HG03378 (cell line): ENCODE data around the gene APOB.

Experiments
- ATAC-seq: cut with Tn5 transposase; IDR thresholded peaks from one replicate; pipeline ENCODE4 v1.9.1; 2021; ENCODE audit warnings: mild to moderate bottlenecking, moderate library complexity; ENCODE audit not compliant: unreplicated experiment

APOB gene, protein sequence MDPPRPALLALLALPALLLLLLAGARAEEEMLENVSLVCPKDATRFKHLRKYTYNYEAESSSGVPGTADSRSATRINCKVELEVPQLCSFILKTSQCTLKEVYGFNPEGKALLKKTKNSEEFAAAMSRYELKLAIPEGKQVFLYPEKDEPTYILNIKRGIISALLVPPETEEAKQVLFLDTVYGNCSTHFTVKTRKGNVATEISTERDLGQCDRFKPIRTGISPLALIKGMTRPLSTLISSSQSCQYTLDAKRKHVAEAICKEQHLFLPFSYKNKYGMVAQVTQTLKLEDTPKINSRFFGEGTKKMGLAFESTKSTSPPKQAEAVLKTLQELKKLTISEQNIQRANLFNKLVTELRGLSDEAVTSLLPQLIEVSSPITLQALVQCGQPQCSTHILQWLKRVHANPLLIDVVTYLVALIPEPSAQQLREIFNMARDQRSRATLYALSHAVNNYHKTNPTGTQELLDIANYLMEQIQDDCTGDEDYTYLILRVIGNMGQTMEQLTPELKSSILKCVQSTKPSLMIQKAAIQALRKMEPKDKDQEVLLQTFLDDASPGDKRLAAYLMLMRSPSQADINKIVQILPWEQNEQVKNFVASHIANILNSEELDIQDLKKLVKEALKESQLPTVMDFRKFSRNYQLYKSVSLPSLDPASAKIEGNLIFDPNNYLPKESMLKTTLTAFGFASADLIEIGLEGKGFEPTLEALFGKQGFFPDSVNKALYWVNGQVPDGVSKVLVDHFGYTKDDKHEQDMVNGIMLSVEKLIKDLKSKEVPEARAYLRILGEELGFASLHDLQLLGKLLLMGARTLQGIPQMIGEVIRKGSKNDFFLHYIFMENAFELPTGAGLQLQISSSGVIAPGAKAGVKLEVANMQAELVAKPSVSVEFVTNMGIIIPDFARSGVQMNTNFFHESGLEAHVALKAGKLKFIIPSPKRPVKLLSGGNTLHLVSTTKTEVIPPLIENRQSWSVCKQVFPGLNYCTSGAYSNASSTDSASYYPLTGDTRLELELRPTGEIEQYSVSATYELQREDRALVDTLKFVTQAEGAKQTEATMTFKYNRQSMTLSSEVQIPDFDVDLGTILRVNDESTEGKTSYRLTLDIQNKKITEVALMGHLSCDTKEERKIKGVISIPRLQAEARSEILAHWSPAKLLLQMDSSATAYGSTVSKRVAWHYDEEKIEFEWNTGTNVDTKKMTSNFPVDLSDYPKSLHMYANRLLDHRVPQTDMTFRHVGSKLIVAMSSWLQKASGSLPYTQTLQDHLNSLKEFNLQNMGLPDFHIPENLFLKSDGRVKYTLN (N-terminal part only)

DNA sequence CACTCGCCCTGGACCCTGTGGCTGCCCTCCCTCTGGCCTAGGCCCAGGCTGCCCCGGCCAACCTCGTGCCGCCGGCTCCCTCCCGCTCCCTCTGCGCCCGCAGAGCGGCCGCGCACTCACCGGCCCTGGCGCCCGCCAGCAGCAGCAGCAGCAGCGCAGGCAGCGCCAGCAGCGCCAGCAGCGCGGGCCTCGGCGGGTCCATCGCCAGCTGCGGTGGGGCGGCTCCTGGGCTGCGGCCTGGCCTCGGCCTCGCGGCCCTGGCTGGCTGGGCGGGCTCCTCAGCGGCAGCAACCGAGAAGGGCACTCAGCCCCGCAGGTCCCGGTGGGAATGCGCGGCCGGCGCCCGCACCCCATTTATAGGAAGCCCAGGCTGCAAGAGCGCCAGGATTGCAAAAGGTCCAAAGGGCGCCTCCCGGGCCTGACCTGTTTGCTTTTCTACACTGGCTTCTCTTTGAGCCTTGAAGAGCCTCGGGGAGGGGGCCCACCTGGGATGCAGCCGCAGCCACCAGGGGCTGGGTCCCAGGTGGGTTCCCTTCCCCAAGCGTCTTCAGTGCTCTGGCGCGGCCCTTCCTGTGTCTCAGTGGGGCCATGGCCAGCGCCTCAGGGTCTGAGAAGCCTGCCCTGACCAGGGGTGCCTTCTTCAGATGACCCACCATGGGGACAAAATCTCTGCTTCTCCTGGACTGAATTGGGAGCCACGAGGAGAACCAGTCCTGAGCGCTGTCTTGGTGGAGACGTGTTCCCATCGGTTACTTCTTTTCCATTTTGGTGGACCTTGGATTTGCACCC lies at the start of gene APOB:
Gene APOB, minus strand, starts transcription at position 330 of the 789 bp plus-strand sequence. Its CDS starts 128 bp downstream, at position 202.
- no peak for ATAC-seq

DNA sequence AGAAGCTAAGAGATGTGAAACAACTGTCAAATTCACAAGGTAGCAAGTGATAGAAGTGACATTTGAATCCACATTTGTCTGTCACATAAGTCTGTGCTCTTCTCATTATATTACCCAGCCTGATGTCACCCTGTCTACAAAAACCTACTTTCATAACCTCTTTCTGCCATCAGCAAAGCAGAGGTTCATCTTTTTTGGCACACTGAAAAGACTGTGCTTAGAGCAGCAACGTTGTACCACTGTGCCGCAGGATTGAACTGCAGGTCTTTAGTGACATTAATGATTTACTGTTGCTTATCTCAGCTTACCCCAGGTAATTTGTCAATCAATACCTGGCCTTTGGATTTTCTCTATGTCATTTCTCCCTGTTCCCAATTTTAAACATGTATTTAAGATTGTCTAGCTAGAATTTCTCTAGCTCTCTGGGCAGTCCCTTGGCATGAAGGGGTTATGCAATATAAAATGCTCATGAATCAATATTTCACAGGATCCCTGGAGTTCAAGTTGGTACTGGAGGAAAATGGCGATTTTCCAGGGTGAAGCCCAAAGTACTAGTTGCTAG lies 48.5 kb upstream of the APOB start:
- ATAC-seq = no peak

DNA sequence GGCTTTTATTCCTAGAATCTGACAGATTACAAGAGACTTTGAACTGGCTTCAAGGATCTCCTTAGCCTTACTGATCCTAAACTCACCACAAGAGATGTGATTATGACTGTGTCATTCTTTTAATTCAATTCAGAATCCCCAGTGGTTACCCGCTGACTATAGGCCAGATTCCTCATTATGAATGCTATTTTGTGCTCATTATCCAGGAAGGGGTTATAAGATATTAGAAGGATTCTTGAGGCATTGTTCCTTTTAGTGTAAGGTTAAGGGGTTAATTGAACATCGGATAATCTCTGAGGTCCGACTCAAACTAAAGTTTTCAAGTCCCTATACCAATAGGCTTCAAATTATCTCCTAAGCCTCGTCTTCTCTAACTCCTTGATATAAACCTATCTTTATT lies 40.5 kb upstream of the APOB start:
- no peak for ATAC-seq

DNA sequence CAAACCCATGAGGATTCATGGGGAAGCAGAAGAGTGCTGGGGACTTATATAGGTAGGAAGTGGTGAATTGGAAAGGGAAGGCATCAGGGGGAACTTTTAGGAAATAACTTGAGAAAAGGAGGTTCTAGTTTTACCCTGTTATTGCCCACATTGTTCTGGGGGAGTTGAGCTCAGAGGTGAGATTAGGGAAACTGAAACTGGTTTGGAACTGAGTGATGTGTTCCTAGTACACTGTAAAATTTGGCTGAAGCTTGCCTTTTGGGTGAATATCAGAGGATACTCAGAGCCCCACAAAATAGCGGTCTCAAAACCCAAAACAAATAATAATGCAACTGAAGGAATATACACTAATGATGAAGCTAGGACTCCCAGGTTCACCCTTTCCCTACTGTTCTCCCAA lies 39.6 kb upstream of the APOB start:
- ATAC-seq = no peak

DNA sequence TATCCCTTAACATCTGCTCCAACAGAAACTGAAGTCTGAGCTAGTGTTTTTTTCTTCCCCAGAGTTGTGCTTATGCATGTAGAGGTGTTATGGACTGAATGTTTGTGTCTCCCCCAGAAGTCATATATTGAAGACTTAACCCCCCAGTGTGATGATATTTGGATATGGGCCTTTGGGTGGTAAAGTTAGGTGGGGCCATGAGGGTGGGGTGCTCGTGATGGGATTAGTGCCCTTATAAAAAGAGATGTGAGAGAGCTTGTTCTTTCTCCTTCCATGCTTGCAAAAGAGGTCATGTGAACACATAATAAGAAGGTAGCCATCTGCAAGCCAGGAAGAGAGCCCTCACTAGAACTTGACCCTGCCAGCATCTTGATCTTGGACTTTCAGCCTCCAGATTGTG lies 34.4 kb upstream of the APOB start:
- ATAC-seq = no peak

DNA sequence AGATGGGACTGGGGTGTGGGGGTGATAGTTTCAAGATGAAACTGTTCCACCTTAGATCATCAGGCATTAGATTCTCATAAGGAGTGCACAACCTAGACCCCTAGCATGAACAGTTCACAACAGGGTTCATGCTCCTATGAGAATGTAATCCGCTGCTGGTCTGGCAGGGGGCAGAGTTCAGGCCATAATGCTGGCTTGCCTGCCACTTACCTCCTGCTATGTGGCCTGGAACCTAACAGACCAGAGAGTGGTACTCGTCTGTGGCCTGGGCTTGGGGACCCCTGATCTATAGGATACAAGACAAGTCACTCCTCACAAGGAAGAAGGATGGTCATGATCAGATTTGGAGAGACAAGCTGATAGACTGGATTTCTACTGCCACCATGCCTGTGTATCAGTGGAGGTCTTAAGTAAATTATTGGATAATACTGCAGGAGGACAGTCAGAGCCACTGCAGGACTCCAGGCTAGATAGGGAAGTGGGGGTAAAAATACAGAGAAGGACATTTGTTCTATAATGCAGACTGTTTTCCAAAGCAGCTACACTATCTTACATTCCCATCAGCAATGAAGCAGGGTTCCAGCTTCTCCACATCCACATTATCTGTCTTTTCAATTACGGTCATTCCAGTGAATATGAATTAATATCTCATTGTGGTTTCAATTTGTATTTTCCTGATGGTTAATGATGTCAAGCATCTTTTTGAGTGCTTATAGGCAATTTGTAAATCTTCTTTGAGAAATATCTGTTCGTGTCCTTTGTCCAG lies 28.8 kb upstream of the APOB start:
- no peak for ATAC-seq

DNA sequence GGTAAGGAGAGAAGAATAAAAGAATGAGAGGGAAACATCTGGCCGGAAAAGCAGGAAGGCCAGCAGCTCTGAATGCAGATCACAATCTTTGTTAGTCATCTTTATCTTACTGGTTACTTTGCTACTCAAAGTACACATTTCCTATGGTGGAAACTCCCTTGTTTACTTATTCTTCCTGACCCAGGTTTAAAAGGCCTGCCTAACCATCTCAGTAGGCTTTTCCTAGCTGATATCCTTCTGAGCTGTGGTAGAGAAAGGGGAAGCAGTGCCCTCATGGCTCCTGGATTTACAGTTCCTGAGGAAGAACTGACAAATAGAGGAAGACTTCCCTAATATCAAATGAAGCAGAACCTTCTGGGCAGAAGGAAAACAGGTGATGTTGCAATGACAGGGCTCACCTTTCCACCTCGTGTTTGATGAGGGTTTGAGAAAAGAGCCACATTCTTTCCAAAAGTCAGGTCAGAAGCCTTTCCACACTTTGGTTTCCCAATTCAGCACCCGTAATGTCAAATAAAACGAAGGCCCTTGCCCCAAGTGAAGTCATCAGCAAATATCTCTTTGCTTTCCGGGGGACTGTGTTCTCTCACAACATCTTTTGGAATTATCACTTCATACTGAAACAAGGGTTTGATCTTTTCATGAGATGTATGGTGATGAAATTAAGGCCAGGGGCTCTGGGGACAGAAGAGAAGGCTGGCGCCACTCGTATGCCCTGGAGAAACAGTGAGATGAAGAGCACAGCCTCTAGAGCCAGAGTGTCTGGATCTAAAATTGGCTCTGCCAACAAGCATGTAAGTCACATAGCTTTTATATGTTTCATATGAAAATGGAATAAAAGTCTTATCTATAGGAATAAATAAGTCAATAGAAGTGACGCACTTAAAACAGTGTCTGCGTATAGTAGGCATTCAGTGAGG lies 26.7 kb upstream of the APOB start:
- no peak for ATAC-seq

DNA sequence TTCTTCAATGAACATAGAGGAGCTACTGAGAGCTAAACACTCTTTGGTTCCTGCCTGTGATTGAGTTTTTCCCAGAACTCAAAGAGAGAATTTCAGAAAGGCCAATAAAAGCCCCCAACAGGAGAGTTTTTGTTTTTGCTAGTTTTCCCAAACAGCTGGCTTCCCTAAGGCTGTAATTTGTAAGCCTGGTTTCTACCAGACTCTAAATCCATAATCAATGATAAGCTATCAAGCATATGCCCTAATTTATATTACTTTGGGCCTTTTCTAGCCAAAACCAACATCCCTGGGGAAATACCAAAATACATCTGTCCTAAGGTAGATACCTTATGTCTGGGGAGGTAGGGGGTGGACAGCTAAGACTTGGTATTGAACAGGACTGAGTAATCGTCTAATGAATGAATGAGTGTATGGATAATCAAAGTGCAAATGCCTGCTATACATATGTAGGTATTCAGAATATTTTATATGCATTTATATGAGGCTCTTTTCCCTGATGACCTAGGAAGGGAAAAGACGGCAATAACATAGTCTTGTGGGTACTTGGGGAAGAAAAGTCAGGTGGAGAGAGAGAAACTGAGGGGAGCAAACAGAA lies 26.0 kb upstream of the APOB start:
- no peak for ATAC-seq

DNA sequence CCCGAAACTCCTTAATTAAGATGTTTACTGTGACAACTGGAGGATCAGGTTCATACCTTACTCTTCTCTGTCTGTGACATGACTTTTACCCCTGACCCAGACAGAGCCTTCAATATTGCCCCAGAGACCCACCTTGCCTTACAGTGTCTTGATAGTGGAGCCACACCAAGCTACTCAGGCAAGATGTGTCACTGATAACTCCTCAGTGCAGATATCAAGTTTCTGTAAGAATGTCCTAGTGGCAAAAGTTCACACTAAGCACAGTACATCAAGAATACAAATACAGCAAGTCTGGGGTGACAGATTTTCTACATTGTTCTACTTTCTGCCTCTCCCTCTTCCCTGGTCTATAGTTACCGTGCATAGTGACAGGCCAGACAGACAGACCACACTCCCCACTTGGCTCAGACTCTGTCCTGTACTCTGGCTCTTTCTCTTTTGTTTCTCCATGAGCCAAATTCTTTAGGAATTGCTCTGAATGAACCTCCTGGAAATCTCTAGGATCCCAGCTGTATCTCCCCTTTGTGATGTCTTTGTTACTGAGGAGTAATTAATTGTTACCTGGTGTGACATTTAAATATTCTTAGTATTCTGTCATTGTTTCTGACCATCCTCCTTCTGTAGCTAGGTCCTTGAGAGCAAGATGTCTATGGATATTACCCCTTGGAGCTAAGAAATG lies 24.1 kb upstream of the APOB start:
- ATAC-seq = no peak

DNA sequence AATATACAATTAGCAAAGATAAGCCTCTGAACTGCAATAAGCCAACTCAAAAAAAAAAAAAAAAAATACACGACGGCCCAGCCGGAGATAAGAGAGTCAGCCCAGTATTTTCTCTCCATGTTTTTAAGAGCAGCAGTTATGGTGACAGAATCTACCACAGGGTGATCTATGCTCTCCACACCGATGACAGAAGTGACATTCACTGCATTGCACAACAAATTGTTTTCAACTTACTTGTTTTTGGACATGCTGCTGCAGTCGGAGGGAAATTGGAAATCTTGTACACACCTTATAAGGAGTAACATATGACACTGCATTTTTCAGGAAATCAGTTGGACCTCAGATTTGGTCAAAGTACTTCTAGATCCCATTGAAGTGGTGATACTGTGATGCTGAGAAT lies 23.3 kb upstream of the APOB start:
- ATAC-seq = no peak

DNA sequence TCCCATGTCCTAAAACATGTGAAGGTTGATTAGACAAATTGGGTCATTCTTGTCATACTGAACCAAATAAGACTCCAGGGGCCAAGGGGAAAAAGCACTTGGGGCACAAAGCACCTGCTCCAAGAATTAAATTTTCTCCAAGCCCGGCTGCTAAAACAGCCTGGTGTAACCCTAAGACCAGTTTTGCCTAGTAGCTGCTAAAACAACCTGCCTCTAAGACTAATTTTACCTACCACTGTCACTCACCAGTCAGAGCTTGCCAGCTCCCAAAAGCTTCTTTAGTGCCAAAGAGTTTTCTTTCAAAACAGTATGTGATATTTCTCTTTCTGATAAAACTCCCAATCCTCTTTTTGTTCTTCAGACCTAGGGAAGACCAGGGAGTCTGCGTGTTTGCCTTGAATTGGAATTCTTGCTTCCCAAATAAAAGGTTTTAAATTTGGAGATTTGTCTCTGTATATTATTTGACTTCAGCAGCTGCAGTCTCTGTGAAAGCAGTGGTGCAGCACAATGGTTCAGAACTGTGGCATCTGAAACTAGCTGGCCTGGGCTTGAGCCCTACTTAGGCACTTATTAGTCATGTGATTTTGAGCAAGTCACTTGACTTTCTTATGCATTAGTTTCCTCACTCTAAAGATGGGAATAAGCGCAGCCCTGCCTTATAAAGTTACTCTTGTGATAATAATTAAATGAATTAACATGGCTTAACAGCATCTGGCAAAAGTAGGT lies 16.2 kb upstream of the APOB start:
- no peak for ATAC-seq

DNA sequence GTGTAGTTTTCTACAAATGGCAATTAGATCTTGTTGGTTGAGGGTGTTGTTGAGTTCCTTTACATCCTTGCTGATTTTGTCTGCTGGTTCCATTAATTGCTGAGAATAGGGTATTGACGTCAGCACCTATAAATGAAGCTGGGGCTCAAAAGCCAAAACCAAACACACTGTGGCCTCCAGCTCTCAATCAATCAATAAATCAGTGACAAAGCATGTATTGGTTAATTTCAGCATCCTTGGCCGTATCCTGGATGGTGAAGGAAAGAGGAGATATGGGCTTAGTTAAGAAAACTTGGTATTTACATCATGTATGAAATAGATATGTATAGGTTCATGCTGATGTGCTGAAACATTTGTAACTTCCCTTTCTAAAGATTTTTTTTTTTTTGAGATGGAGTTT lies 13.2 kb upstream of the APOB start:
- ATAC-seq = no peak

DNA sequence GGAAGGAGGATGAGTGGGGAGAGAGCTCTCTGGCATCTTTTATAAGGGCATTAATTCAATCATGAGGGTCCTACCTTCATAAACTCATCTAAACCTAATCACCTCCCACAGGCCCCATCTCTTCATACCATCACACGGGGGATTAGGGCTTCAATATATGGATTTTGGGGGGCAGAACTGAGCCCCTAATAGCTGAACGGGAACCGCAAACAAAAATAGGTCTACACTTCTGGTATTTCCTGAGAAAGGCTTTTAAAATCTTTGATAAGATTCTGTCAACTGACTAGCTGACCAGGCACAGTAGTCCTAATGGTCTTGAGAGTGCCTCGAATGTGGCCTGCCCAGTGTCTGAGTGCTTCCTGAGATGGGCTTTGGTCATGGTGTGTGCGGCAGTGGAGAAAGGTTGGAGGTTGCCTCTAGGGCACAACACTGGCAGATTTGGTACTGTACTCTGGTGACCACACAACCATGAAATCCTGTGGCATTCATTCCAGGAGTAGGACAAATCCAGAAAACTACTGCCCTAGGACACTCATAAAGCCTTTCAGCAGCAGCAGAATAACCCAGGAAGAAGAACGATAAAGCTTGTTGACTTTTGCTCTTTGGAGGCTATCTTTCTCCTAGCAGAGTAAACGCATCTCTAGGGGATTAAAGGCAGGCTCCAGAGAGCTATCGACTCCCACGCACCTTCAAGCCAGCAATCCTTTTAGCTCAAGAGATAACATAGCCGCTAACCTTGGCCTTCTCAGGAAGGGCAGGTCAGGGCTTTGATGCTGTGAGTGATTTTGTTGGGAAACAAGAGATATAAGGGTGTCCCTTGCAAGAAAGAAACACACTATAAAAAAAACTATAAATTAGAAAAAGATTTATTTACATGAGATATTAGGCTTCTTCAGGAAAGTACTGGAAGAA lies 12.3 kb upstream of the APOB start:
- ATAC-seq = no peak

DNA sequence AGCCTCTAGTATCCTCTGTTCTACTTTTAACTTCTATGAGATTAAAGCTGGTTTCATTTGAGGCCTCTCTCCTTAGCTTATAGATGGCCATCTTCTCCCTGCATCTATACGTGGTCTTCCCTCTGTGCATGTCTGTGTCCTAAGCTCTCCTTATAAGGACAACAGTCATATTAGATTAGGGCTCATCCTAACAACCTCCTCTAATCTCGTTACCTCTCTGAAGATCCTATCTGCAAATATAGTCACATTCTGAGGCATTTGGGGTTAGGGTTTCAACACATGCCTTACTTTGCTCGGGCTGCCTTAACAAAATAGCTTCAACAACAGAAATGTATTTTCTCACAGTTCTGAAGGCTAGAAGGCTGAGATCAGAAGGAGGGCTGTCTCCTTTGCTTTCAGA lies 11.6 kb upstream of the APOB start:
- ATAC-seq = no peak

DNA sequence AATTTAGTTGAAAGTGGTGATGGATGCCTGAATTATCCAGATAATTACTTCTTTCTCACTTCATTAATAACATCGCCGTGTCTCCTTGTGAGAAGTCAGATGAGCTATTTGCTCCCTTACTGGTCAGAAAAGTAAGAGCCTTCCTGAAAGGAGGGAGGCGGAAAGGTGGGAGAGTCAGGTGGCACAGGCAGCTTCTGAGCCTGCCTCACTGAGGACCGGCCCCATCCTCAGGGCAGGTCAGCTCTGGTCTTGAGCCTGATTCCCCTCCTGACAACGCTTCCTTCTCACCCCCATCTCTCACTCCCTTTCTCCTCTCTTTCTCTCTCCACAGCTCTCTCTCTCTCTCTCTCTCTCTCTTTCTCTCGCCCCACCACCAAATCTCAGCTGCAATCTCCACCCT lies 10.1 kb upstream of the APOB start:
- ATAC-seq = no peak

DNA sequence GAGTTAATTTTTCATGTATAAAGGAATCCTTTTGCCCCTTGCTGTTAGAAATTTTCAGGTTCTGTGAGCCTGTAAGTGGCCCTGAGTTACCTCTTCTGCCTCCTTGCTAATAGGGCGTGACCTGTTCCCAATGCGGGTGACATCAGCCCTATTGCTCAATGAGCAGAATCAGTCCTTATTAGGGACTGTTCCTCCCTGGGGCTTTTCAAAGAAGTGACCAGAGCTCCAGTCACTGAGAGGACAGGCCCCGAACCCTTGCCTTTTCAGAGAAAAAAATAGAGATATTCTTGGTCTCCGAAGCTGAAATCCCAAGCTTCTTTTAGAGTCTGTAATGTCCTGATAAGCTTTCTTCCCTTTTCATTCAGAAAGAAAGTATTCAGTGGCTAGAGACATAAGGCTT lies 8.2 kb upstream of the APOB start:
- no peak for ATAC-seq
